ENCODE results near the gene SYCE3.
A peak's percentile ranks its signal among the peaks of the same experiment; 100 is the strongest.

SYCE3 gene

DNA sequence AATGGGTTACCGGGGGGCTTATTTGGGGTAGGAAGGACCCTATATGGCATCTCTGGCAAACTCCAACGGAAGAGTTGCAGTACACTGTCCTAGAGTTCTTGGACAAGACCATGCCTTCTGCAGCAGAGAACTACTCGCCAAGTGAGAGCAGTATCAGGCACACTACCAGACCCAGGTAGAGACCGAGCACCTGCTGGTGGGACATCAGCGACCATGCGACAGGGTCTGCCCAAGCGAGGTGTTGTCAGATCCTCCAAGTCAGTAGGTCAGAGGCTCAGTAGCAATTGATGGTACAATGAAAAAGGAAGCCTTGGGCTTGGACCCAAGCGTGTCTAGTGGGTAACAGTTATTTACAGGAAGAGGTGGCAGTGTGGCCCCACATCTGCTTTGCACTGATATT is 23.1 kb upstream of the SYCE3 start:
- Histone ChIP-seq H3K27ac (ENCODE audit: extremely low read depth, low read depth, low read length) (no peak overlapping the region), H3K36me3 (ENCODE audit: control insufficient read depth in 2 of 2, insufficient read depth in 1 of 2, low read length in 2 of 2) (peaks cover 6 to 21% of the 10 kb centered on the region in 2 experiments; a peak in 2 of 3 replicates), H3K4me1 (ENCODE audit: control insufficient read depth, insufficient read depth, low read length) (peaks cover 3% of the 10 kb centered on the region; the same call in 1 of the 2 replicates), H3K4me3 (ENCODE audit: low read depth, low read length) (no peak overlapping the region), H3K9me3 (ENCODE audit: control insufficient read depth, insufficient read depth, low read depth, low read length) (no peaks in the 10 kb centered on the region)
- TF ChIP-seq KLF10 (tag by site-specific recombination; IDR thresholded peaks at IDR 0.05) (no peak), ZNF184 (tag by site-specific recombination; IDR thresholded peaks at IDR 0.05) (no peak), ZNF664 (tag by site-specific recombination; IDR thresholded peaks at IDR 0.05) (no peak), ZNF10 (tag by site-specific recombination; IDR thresholded peaks at IDR 0.05) (no peak), ZNF423 (tag by site-specific recombination; IDR thresholded peaks at IDR 0.05) (no peak), ZNF354C (tag by site-specific recombination; IDR thresholded peaks at IDR 0.05; ENCODE audit: borderline replicate concordance, low read depth) (no peak), ZNF549 (tag by site-specific recombination; IDR thresholded peaks at IDR 0.05) (no peak), ZNF639 (tag by site-specific recombination; IDR thresholded peaks at IDR 0.05) (no peak), RBAK (tag by site-specific recombination; IDR thresholded peaks at IDR 0.05) (no peak), OSR2 (tag by site-specific recombination; IDR thresholded peaks at IDR 0.05) (no peak), ZNF560 (tag by site-specific recombination; IDR thresholded peaks at IDR 0.05; ENCODE audit: borderline replicate concordance) (no peak)
- POLR2A ChIA-PET: no interaction called here
- CTCF ChIA-PET: interaction anchor here (2.6 kb wide), 1 partner anchor 23 kb away, joined by 7 read pairs; the partner anchor contains the start of gene SYCE3

- POLR2A ChIA-PET: interaction anchor here (0.5 to 1.1 kb wide), 4 partner anchors 22 to 324 kb away, joined by 3 to 6 read pairs (median 4); partner anchors contain the start of genes MAPK12, SCO2 and SYCE3
- Histone ChIP-seq H3K4me3 (ENCODE audit: low read depth, low read length) (no peak overlapping the region), H3K9me3 (ENCODE audit: control insufficient read depth, insufficient read depth, low read depth, low read length) (no peaks in the 10 kb centered on the region), H3K36me3 (ENCODE audit: control insufficient read depth in 2 of 2, insufficient read depth in 1 of 2, low read length in 2 of 2) (peaks cover 12 to 26% of the 10 kb centered on the region in 2 experiments), H3K27ac (ENCODE audit: extremely low read depth, low read depth, low read length) (no peak overlapping the region), H3K4me1 (ENCODE audit: control insufficient read depth, insufficient read depth, low read length) (peaks cover 3% of the 10 kb centered on the region; the same call in 1 of the 2 replicates)
- TF ChIP-seq, protein P1, sequence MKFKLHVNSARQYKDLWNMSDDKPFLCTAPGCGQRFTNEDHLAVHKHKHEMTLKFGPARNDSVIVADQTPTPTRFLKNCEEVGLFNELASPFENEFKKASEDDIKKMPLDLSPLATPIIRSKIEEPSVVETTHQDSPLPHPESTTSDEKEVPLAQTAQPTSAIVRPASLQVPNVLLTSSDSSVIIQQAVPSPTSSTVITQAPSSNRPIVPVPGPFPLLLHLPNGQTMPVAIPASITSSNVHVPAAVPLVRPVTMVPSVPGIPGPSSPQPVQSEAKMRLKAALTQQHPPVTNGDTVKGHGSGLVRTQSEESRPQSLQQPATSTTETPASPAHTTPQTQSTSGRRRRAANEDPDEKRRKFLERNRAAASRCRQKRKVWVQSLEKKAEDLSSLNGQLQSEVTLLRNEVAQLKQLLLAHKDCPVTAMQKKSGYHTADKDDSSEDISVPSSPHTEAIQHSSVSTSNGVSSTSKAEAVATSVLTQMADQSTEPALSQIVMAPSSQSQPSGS (tag by site-specific recombination; IDR thresholded peaks at IDR 0.05; ENCODE audit: low read depth): peak; percentile 77
- TF ChIP-seq ZNF658 (tag by site-specific recombination; IDR thresholded peaks at IDR 0.05) (no peak), ZNF529 (tag by site-specific recombination; IDR thresholded peaks at IDR 0.05; ENCODE audit: insufficient replicate concordance) (no peak)
- CTCF ChIA-PET: interaction anchor here (1.4 to 2.6 kb wide), 2 partner anchors 22 to 60 kb away, joined by 7 read pairs; partner anchors contain the start of genes SCO2 and SYCE3
Measured at GRCh38 chr22:50585238-50585637, 22.5 kb upstream of the SYCE3 start.

- no peak overlapping the region for H3K4me3 ChIP-seq (ENCODE audit: low read depth, low read length)
- ChIA-PET POLR2A (interaction anchor here (0.5 to 2.5 kb wide), 9 partner anchors 19 to 323 kb away, joined by 3 to 16 read pairs (median 4); partner anchors contain the start of genes MAPK12, SCO2 and SYCE3), CTCF (interaction anchor here (0.6 to 2.6 kb wide), 3 partner anchors 21 to 59 kb away, joined by 3 to 7 read pairs (median 7); partner anchors contain the start of genes SCO2 and SYCE3)
- peaks cover 3% of the 10 kb centered on the region; the same call in 1 of the 2 replicates for H3K4me1 ChIP-seq (ENCODE audit: control insufficient read depth, insufficient read depth, low read length)
- H3K27ac ChIP-seq (ENCODE audit: extremely low read depth, low read depth, low read length): no peak overlapping the region
- TF ChIP-seq ZNF211 (tag by site-specific recombination; IDR thresholded peaks at IDR 0.05; ENCODE audit: low read depth): no peak
- H3K36me3 ChIP-seq (ENCODE audit: control insufficient read depth in 2 of 2, insufficient read depth in 1 of 2, low read length in 2 of 2): peaks cover 15 to 34% of the 10 kb centered on the region in 2 experiments
- H3K9me3 ChIP-seq (ENCODE audit: control insufficient read depth, insufficient read depth, low read depth, low read length): no peaks in the 10 kb centered on the region
Measured at GRCh38 chr22:50584106-50585096, 21.7 kb upstream of the SYCE3 start.
